ENCODE results near the gene KCNK5. TPM values are rescaled to one million over a fixed set of nuclear protein-coding genes. Genes with fewer than 3 reads are reported as not detected.

Gene KCNK5
- total RNA-seq, 2 donors from 2014 or later: 1.1 to 2.0 TPM

DNA sequence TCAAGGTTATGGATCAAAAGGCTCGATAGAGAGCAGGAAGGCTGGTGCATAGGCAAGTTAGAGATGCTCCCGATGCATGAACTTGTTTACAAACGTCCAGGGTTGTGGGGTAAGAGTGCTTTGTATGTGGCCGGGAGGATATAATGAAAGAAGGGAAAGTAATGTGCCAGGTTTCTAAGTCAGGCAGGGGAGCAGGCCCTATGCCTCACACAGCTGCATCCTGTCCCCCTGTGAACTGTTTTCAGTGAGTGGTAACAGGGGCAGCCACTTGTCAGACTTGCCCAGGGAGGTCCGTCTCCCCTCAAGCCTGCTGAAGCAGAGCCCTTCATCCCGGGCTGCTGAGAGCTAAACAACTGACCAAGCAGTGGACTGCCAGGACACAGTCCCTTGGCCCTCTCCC, 19.4 kb downstream of the KCNK5 start:
- no peaks in the 10 kb centered on the region for H3K27me3 ChIP-seq
- no peak overlapping the region for H3K27ac ChIP-seq
- no peaks in the 10 kb centered on the region for H3K9me3 ChIP-seq
- TF ChIP-seq, protein P1, sequence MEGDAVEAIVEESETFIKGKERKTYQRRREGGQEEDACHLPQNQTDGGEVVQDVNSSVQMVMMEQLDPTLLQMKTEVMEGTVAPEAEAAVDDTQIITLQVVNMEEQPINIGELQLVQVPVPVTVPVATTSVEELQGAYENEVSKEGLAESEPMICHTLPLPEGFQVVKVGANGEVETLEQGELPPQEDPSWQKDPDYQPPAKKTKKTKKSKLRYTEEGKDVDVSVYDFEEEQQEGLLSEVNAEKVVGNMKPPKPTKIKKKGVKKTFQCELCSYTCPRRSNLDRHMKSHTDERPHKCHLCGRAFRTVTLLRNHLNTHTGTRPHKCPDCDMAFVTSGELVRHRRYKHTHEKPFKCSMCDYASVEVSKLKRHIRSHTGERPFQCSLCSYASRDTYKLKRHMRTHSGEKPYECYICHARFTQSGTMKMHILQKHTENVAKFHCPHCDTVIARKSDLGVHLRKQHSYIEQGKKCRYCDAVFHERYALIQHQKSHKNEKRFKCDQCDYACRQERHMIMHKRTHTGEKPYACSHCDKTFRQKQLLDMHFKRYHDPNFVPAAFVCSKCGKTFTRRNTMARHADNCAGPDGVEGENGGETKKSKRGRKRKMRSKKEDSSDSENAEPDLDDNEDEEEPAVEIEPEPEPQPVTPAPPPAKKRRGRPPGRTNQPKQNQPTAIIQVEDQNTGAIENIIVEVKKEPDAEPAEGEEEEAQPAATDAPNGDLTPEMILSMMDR (IDR thresholded peaks at IDR 0.05): no peak
- no peaks in the 10 kb centered on the region for H3K36me3 ChIP-seq
- no peak for DNase-seq (ENCODE audit: low spot score)
- peaks cover 0 to 5% of the 10 kb centered on the region in 2 donors for H3K4me1 ChIP-seq
- H3K4me3 ChIP-seq: no peak overlapping the region

DNA sequence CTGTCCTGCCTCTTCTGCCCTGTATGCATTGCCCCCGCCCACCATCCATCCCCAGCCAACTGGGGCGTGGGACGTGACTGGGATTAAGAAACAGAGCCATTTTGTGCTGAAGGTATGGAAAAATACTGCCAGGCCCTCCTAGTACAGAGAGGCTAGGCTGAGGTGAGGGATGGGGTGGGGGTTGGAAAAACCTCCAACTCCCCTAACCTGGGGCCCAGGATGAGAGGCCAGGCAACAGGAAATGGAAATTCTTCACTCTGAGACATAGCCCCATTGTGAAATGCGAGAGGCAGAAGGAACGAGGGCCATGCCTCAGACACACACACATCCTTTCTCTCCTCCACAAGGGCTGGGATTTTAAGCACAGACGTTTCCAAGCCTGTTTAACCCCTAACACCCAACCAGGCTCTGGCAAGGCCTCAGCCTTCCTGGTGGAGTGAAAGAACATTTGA, 19.9 kb downstream of the KCNK5 start:
- H3K27me3 ChIP-seq: no peaks in the 10 kb centered on the region
- TF ChIP-seq, protein P1 (IDR thresholded peaks at IDR 0.05): no peak
- no peaks in the 10 kb centered on the region for H3K9me3 ChIP-seq
- no peak overlapping the region for H3K4me3 ChIP-seq
- no peaks in the 10 kb centered on the region for H3K36me3 ChIP-seq
- H3K4me1 ChIP-seq: peaks cover 0 to under 1% of the 10 kb centered on the region in 2 donors
- no peak overlapping the region for H3K27ac ChIP-seq
- DNase-seq (ENCODE audit: low spot score): no peak

DNA sequence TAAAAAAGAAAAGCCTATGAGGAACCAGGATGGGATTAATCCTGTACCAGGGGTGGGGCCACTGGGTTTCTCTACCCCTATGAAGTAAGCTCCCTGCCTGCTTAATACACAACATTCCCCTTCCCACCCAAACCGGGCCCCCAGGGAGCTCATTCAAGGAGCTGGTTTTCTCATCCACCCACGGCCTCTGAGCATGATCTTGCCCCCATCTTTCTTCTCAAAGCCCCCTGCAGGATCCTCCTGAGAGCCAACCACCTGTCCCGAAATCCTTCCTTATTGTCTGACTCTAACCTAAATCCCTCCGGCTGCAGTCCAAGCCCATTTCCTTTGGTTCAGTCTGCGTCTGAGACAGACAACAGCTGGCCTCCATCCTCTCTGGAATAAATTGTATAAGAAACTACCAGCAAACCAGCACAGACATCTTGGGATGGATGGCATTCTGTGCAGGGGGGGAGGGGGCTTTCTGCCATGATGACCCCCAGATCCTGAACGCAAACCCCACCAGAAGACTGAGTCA, 21.0 kb downstream of the KCNK5 start:
- no peaks in the 10 kb centered on the region for H3K9me3 ChIP-seq
- DNase-seq (ENCODE audit: low spot score): no peak
- TF ChIP-seq, protein P1 (IDR thresholded peaks at IDR 0.05): no peak
- H3K4me3 ChIP-seq: no peak overlapping the region
- no peaks in the 10 kb centered on the region for H3K4me1 ChIP-seq
- H3K27ac ChIP-seq: no peak overlapping the region
- H3K36me3 ChIP-seq: no peaks in the 10 kb centered on the region
- no peaks in the 10 kb centered on the region for H3K27me3 ChIP-seq

DNA sequence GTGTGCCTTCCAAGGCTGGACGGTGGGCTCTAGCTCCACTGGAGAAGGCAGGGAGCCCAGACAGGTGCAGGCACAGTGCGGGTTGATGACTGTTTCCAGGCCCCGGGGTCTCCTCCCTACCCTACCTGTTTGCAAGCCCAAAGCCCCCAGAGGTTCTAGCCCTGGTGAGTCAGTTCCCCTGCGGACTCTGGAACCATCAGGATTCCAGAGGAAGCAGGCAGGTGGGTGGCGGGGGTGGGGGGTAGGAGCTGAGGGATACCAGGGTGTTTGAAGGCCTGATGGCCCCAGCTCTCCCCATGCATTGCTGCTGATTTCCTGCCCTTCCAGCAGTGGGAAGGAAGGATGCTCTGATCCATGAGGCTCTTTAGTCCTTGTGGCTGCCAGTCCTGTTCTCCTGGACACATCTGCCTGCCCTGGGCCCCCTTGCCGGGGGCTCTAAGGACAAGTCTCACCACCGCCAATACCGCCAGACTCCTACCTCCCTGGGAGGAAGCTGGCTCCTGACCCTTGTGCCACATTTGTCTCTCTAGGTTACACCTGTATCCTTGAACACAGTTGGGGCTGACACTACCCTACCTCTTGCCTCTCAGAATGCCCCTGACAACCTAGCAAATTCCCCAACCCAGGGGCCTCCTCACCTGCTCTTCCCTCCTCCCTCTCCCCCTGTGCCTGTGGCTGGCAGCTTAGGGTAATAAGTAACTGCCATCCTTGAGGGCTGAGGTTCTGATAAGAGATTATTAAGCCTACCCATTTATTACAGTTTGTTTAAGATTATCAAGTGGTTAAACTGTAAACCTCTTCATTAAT, 21.7 kb downstream of the KCNK5 start:
- H3K9me3 ChIP-seq: no peaks in the 10 kb centered on the region
- H3K27me3 ChIP-seq: no peaks in the 10 kb centered on the region
- DNase-seq (ENCODE audit: low spot score): no peak
- H3K4me3 ChIP-seq: no peak overlapping the region
- H3K4me1 ChIP-seq: no peaks in the 10 kb centered on the region
- H3K27ac ChIP-seq: no peak overlapping the region
- TF ChIP-seq, protein P1 (IDR thresholded peaks at IDR 0.05): no peak
- H3K36me3 ChIP-seq: no peaks in the 10 kb centered on the region

DNA sequence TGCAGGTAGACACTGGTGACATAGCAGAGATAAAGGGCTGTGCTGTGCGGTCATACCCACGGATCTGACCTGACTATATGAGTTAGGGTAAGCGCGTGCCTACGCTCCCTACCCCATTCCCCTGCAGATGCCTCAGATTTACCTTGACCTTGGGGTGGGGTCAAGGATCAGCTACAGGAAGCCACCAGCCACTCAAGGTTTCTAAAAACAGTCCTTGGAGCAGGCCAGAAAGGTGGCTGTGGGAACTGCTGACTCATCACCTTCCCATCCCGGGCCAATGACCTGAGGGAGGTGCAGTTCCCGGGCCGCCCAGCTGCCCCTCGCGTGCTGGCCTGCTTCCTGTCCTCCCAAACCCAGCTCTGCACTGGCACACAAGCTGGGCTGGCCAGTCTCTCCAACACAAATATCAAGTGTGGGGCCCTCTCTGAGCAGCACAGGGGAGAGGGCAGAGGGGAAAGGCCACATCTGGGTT, 23.0 kb downstream of the KCNK5 start:
- Histone ChIP-seq H3K27me3 (no peaks in the 10 kb centered on the region), H3K27ac (no peak overlapping the region), H3K36me3 (no peaks in the 10 kb centered on the region), H3K9me3 (no peaks in the 10 kb centered on the region), H3K4me3 (no peak overlapping the region), H3K4me1 (no peaks in the 10 kb centered on the region)
- DNase-seq (ENCODE audit: low spot score): no peak
- TF ChIP-seq, protein P1 (IDR thresholded peaks at IDR 0.05): no peak
